IPS DF 4.7 (cell line): Measurements from ENCODE around the gene MMP24OS.

ENCODE experiments used
- DNase-seq: peaks from one replicate; pipeline ENCODE4 v3.0.0-alpha.2; 2013; ENCODE audit warnings: low spot score; ENCODE audit errors: extremely low read depth

Gene MMP24OS

DNA sequence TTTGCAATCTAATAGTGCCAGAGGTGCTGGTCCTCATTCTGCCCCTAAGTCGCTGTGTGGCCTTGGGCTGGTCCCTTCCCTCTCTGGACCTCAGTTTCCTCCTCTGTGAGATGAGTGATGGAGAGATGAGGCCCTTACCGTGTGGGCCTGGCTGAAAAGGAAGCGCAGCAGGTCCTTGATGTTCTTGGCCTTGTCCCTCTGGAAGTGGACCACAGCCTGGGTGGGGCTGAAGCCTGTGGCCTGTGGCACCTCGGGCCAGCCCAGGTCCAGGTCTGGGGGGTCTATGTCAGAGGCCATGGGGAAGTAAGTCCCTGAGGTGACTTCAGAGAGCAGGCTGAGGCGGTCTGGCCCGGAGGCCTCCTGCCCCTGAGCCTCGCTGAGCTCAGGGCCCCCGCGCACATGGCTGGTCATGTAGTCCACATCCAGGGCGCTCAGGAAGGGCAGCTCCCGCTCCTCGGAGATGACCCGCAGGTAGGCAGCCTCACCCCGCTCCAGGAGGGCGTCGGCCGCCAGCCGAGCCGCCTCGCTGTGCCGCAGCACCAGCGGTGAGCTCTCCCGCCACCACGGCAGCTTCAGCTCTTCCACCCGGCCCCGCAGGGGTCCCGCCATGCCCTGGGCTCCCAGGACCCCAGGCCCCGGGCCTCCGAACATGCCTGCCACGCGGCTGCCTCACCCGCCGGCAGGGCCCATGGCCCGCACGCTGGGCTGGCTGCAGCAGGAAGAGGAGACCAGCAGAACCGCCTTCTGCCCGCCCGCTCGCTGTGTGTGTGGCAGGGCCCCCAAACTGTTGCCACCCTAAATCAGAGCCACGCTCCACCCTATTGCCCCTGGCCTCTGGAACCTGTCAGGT is 14.0 kb upstream of the MMP24OS start, which contains the start of gene FAM83C:
FAM83C (minus strand) TSS at position 772 of the 850 bp plus-strand sequence; CDS start at position 651, 121 bp downstream.
- no peak for DNase-seq

DNA sequence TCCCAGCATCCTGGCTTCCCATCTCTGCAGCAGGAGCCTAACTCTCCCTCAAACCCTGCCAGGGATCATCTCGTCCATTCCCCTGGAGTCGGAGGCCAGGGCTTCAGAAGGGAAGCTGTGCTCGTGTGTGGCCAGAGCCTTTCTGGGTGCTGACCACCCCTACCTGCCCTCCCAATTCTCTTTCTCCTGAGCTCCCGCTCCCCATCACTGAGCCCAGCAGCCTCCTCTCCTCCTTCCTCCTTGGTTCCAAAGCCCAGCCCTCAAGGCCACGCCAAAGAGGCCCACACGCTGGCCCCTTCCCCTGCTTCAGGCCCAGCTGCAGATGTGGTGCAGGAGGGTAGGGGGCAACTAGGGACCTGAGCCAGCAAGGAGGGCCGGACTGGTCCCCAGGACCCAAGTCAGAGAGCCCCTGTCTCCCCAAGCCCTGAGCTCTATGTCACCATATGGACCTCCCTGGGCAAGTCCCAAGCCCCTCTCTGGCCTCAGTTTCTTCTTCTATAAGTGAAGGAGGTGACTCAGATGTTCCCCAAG is 13.0 kb upstream of the MMP24OS start:
- no peak for DNase-seq

DNA sequence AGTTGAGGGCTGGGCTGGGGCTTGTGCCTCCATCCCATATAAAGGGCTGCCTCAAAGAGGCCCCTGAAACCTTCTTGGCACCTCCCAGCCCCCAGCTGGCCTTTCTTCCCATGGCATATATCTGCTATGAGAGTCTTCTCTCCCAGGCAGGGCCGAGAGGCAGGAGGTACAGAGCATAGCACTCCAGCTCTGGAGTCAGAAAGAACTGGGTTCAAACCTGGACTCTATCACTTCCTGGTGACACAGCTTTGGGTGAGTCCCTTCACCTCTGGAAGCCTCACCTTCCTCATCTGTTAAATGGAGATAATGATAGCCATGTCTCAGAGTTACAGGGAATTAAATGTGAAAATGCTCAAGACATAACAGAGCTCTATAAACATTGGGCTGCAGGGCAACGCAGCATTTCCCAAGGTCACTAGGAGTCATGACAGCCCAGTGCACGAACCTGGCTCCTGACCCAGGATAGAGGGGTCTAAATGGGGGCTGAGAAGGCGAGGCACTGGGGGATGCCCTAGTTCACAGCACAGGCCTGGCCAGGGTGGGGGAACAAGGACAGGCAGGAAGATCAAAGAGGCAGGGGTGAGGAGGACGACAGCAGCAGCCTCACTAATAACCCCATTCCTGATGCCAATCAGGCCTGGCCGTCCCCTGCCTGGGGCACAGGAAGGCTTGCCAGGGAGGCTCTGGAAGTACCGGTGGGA is 12.4 kb upstream of the MMP24OS start:
- no peak for DNase-seq

DNA sequence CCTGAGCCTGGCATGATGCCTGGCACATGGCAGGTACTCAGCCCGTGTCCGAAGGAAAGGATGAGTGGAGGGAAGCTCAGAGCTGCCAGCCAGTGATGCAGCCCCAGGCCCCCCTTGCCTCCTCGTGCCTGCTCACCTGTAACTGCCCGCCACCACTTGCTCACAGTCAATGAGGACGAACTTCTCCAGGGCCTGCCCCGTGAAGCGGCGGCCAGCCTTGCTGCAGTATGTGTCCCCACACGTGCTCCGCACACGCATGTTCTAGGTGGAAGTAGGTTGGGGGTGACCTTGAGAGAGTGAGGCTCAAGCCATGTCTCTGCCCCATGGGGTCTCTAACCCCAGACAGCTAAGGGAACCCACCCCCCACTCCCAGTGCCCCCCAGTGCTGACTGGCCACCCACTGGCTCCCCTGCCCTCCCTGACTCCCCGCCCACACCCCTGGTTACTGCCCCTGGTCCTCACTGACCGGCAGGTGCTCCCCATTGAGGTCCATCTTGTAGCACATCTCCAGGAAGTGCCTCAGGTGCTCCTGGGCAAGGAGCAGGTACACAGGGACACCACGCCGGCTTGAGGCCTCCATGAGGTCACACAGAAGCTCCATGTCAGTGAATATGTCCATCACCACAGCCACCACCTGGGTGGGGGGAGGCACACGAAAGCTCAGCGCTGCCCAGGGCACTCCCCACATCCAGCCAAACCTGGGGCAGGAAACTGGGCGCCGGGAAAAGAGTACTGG is 10.6 kb upstream of the MMP24OS start:
- no peak for DNase-seq

DNA sequence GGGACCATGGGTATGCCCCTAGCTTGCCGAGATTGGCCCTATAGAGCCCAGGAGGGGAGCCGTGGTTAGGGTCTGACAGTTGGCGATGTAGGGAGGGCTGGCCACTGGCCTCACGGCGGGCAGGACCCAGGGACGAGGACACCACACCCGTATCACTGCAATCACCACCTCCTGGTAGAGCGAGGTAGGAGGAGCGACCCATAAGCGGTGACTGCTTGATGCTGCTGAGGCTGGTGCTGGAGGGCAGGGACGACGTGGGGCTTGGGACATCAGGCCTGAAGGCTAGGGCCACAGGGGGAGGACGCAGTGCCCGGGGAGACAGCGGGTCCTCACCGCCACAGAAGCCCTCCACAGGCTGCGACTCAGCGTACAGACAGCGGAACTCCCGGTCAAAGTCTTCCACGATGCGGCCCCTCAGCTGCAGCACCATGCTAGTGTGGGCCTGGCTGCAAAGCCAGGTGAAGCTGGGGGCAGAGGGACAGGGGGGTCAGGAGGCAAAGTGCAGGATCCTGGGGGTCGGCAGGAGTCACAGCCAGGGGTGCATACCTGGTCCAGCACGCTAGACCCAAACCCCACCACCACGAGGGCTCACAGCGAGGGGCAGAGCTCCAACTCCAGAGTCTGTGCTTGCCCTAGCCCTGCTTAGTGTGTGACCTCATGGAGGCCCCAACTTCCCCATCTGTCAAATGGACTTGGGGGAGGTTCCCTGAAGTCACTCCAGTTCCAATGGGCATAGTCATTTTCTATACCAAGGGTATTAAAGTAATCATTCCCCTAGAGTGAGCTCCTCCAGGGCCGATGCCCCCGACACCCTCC is 9.8 kb upstream of the MMP24OS start:
- no peak for DNase-seq

DNA sequence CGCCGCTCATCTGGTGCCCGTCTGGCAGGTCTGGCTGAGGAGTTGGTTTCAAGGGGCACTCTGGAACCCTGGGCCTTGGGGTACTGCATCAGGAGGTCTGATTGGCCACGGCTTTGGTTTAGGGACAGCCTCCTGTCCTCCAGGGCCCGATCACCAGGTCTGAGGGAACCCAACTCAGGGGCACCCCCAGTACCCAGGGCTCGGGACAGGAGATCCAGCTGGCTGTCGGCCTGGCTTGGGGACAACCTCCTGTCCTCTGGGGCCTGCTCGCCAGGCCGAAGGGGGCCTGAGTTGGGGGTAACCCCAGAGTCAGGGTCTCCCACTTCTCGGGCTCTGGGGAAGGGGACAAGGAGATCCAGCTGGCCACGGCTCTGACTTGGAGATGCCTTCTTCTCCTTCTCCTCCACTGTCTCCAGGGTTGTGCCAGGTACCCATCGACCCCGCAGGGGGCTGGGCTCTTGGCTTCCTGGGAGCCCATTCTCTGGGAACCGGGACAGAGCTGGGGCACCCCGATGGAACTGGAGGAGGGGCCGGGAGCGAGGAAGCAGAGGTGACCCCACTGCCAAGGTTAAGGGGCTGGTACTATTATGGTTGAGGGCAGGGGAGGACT is 9.1 kb upstream of the MMP24OS start:
- no peak for DNase-seq

DNA sequence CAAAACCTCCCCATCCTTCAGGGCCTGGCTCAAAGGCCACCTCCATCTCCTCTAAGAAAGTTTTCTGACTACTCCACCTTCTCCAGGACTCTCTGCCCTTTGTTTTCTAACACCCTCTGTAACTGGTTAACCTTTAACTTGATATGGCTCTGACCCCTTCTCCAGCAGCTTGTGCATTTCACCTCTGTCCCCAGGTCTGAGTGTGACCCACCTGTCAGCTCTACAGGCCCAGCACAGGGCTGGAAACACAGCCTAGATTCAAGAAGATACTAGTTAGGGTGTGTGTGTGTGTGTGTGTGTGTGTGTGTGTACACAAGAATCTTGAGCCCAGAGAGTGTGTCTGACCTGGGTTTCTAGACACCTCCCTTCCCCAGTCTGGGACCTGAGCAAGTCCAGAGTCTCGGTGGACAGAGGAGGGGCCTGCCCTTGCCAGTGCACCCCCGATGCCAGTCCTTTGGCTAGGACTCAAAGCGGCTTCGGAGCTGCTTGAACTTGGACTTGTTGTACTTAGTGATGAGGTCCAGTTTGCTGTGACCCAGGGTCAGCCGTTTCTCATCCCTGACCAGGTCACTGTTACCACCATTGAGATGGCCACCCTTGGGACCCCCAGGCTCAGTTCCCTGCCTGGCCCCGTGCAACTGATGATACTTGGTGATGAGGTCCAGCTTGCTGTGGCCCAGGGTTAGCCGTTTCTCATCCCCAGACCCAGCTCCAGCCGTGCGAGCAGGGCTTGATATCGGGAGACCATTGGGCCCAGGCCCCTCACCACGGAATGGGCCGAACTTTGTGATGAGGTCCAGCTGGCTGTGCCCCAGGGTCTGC is 8.4 kb upstream of the MMP24OS start:
- DNase-seq = no peak

DNA sequence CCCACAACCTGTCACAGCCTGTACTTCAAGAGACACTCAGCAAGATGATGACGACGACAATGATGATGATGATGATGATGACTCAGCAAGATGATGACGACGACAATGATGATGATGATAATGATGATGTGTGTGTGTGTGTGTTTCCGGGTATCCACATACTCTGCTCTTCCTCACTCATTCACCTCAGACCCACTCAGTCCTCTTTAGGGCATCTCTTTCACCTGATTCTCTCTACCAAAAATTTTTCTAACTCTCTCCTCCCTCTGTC is 7.8 kb upstream of the MMP24OS start:
- no peak for DNase-seq

DNA sequence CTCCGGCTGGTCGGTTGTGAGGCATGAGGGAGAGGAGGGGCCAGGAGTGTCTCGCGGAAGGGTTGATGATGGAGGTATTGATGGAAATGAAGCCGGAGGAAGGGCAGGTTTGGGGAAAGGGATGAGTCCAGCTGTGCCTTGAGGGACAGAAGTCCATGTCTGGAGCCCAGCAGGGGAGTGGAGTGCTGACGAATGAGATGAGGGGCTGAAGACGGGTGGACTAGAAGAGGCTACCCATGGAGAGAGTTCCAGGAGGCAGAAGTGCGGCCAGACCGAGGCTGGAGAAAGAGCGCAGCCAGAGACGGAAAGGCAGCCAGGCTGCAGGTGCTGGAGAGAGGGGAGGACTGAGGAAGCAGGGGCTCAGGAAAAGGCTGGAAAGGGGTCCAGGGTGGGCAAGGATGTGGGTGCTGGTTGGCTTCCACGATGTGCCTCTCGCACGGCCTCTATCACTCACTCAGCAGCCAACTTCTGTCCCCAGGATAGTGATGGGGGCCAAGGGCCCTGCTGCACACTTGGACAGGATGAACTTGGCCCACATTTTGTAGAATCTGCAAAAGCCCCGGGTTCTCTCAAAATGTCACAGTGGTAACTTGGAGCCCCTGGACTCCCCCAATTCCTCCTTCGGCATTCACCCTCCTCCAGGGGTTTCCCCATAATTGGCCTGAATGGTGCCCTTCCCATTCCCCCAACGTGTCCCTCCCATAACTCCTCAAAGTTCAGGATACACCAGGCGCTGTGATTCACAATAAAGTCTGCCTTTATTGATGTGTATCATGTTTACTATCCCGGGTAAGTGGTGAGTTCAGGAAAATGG is 7.3 kb upstream of the MMP24OS start:
- DNase-seq = no peak

DNA sequence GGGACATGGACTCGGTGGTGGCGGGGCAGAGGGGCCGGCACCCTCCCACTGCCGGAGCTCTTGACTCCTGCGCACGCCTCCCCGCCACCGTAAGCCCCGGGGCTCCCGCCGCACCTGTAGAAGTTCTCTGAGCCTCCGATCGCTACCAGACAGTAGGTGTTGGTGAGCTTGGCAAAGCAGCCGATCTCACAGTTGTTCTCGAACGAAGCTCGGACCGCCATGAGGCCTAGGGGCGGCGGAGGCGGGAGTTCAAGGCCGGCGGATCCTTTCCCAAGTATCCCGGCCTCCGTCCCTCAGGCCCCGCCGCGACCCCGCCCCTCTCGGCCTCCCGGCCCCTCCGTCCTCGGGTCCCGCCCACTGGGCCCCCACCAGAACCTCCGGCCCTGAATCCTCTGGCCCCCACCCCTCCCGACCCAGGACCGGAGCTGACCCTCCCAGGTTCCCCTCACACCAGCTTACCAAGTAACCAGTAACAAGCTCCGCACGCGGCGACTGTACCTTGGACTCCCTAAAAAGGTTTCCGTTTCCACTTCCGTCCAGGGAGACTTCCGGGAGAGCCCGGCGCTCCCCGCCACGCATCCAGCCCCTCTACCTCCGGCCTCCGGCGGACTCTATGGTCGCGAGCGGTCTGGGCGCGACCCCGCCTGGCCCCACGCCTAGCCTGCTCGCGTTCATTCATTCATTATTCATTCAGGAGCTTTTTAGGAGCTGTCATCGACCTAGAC is 6.5 kb upstream of the MMP24OS start, which contains the start of gene EIF6:
EIF6 (minus strand) TSS at position 506 of the 725 bp plus-strand sequence; CDS start at position 221, 285 bp downstream.
- peak; percentile 75 for DNase-seq

DNA sequence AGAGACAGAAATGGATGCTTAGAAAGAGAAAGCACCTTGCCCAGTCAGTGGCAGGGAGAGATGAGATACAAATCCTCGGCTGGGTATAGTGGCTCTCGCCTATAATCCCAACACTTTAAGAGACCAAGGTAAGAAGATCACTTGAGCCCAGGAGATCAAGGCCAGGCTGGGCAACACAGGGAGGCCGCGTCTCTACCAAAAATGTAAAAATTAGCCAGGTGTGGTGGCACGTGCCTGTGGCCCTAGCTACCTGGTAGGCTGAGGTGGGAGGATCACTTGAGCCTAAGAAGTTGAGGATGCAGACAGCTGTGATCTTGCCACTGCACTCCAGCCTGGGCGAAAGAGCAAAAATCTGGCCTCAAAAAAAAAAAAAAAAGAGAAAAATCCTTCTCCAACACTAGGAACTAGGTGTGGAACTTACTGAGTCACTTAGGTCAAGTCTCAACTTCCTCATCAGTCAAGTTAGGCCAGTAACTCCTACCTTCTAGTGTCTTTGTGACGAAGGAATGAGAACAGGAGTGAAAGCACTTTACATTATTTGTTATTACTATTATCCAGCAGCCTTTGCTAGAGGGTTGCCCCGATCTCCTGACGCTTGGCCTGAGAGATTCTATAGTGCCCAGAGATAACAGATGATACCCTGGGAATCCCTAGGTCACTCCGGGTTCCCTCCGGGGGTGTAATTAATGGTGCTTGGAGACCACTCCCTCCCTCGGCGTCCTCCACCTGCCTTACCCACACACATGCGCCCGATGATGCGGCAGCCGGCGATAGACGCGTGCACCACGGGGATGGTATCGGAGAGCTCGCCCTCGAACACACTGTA is 5.7 kb upstream of the MMP24OS start:
- no peak for DNase-seq

DNA sequence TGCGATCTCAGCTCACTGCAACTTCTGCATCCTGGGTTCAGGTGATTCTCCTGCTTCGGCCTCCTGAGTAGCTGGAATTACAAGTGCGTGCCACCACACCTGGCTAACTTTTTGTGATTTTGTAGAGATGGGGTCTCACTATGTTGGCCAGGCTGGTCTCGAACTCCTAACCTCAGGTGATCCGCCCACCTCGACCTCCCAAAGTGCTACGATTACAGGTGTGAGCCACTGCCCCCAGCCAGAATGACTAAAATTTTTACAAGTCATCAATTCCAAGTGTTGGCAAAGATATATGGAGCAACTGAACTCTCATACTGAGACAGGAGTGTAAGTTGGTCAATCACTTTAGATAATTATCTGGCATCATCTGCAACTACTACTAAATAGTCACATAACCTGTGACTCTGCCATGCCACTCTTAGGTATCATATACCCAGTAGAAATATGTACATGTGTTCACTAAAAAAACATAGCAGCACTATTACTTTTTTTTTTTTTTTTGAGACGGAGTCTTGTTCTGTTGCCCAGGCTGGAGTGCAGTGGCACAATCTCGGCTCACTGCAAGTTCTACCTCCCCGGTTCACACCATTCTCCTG is 3.7 kb upstream of the MMP24OS start:
- no peak for DNase-seq

DNA sequence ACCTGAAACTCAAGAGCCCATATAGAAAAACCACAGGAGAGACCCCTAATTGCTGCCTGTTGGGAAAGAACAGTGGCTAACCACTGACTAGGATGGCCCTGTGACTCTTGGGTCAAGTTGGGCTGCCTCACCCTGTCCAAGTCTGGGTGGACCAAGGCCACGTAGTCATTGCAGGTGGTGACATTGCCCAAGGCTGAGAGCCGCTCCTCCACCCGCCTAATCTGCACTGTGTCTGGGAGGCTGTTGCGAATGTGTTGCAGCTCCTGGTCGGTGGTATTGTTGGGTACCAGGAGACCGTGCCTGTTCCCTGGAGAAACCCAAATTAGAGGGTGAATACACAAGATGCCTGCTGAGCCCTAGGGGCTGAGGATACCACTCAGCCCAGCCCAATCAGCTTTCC is 2.6 kb upstream of the MMP24OS start:
- no peak for DNase-seq

DNA sequence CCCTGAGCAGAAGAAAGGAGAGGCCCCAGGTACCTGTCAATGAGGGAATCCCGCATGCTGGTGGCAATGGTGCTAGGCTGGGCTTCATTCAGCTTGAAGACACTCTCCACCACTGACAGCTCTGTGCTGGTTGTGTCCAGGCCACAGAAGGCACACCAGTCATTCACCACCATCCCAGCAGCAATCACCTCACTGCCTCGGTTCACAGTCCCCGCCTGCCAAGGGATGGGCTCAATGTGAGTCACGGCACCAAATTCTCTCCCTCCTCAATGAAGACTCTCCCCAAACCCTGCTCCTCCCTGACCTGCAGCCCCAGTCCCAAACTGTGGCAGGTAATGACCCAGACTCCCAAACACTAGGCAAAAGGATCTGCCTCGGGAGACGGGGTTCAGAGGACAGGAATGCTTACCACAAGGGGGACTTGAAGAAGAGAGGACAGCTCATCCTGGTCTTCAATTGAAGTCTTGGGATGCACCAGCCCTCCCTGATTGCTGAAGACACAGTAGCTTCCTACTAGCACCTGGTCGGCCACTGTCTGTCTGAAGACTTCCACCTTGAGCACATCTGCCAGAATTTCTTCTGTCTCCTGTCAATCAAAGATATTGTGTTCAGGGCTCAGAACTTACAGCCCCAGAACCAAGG is 1.7 kb upstream of the MMP24OS start:
- no peak for DNase-seq

DNA sequence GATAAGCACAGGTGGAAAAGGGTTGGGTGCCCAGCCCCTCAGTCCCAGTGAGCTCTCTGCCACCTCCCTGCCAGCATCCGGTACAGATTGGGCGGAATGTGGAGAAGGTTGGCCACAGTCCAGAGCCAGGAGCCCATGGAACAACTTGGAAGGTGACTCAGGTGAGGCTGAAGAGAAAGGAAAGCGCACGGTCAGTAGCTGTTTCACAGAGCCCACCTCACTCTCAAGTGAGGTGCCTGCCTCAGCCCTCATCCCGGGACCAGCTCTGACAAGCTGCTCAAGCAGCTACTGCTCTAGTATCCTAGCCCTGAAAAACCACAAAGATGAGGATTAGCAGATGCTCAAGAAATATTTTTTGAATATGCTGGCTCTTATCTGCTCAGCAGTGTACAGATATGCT is 1.1 kb upstream of the MMP24OS start:
- DNase-seq = no peak

DNA sequence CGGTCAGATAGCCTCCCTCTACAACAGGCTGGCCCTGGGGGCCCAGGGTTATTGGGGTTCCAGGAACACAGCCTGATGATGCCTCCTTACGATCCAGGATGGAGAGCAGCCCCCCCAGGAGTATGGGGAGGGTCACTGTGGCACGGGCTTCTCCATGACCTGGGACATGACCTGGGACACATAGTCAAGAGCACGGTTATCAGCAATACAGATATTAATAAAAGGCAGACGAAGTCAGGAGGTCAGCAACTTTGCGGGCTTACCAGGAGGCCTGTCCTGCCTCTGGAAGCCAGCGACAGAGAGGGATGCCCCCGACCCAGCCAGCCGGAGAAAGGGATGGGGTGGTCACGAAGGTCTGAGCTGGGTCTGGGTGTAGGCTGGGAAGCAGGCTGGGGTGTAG is 795 bp downstream of the MMP24OS start:
- no peak for DNase-seq
